A673 (cell line): ENCODE results near the gene HPS6. TPM values are rescaled to one million over a fixed set of nuclear protein-coding genes. Genes with fewer than 3 reads are reported as not detected.

Experiments used
- BruUV-seq: library from RNA; stranded (reverse); fragments of 400-500 nt; replicated peaks from 2 replicates; lab custom pipeline; 2021; lab: Mats Ljungman, UMichigan
- CTCF ChIA-PET: fragments of 300-600 bp; sonication (Branson Sonifier 250); formaldehyde crosslinking; loops from one replicate; lab custom pipeline; 2022; ENCODE audit warnings: antibody characterized with exemption; lab: Charles Lee
- POLR2A ChIA-PET: fragments of 300-600 bp; sonication (Branson Sonifier 250); formaldehyde crosslinking; loops from one replicate; lab custom pipeline; 2022; ENCODE audit warnings: antibody characterized with exemption; ENCODE audit not compliant: low non-redundant PET; lab: Charles Lee
- DNase-seq: peaks from one replicate; pipeline ENCODE4 v3.0.0-alpha.2; 2015; ENCODE audit warnings: low spot score
- H3K27ac ChIP-seq: fragments of 200-600 bp; sonication (generic); 2 replicates; pipeline ENCODE4 v1.5.1; 2016; ENCODE audit warnings: mixed run types, low read depth, mild to moderate bottlenecking, mixed read lengths, antibody characterized with exemption, low read length; ENCODE audit not compliant: poor library complexity, severe bottlenecking
- H3K27me3 ChIP-seq: fragments of 200-600 bp; sonication (generic); replicated peaks from 2 replicates; pipeline ENCODE4 v1.6.1; 2017; ENCODE audit warnings: mixed run types, low read depth, mild to moderate bottlenecking, mixed read lengths, antibody characterized with exemption, low read length; ENCODE audit not compliant: insufficient read depth, poor library complexity
- H3K36me3 ChIP-seq: fragments of 200-600 bp; sonication (generic); 2 replicates; pipeline ENCODE4 v1.6.1; 2016; ENCODE audit warnings: mixed run types, mild to moderate bottlenecking, mixed read lengths, antibody characterized with exemption, low read length; ENCODE audit not compliant: insufficient read depth, poor library complexity, severe bottlenecking
- H3K4me1 ChIP-seq: fragments of 200-600 bp; sonication (generic); 2 replicates; pipeline ENCODE4 v1.6.1; 2017; ENCODE audit warnings: mixed run types, mild to moderate bottlenecking, mixed read lengths, antibody characterized with exemption, low read length; ENCODE audit not compliant: insufficient read depth, poor library complexity, severe bottlenecking
- H3K4me3 ChIP-seq: fragments of 200-600 bp; sonication (generic); 2 replicates; pipeline ENCODE4 v1.5.1; 2016; ENCODE audit warnings: low read depth, mixed run types, mild to moderate bottlenecking, mixed read lengths, low read length; ENCODE audit not compliant: poor library complexity, severe bottlenecking
- H3K9me3 ChIP-seq: fragments of 200-600 bp; sonication (generic); 2 replicates; pipeline ENCODE4 v1.6.1; 2016; ENCODE audit warnings: mixed run types, low read depth, mild to moderate bottlenecking, mixed read lengths, antibody characterized with exemption, low read length; ENCODE audit not compliant: poor library complexity, severe bottlenecking
- CTCF ChIP-seq: fragments of 300-800, 200-600 bp; sonication (generic); conservative IDR thresholded peaks from 2 replicates; pipeline ENCODE4 v1.5.1; 2017; ENCODE audit warnings: low read depth, mild to moderate bottlenecking, antibody characterized with exemption, low read length, moderate library complexity, mixed read lengths
- EZH2 ChIP-seq: fragments of 200-600 bp; sonication (generic); IDR thresholded peaks from 2 replicates; pipeline ENCODE4 v1.6.1; 2017; ENCODE audit warnings: borderline replicate concordance, low read depth, mild to moderate bottlenecking, mixed read lengths, antibody characterized with exemption, low read length; ENCODE audit not compliant: poor library complexity, severe bottlenecking
- intact Hi-C: fragments of 100-400 bp; cut with micrococcal nuclease; formaldehyde crosslinking; loops from one replicate; pipeline ENCODE4 v1.10.0; 2022; ENCODE audit not compliant: unreplicated experiment
- total RNA-seq: library from RNA; stranded (reverse); gene quantifications from 2 replicates; pipeline ENCODE4 v1.2.3, GENCODE V29; 2021

The HPS6 gene
- total RNA-seq, 1 experiment from 2014 or later = 12.6 TPM

- Histone ChIP-seq H3K9me3 (no peaks in the 10 kb centered on the region), H3K36me3 (peaks cover 18% of the 10 kb centered on the region), H3K4me3 (peak overlapping the region; percentile 96), H3K4me1 (peaks cover 58% of the 10 kb centered on the region), H3K27ac (peak overlapping the region; percentile 81), H3K27me3 (no peaks in the 10 kb centered on the region)
- no peak for TF ChIP-seq EZH2
- TF ChIP-seq CTCF = no peak
- ChIA-PET POLR2A (interaction anchor here (0.6 to 0.7 kb wide), 4 partner anchors 13 to 133 kb away, joined by 3 to 11 read pairs (median 6); no protein-coding TSS in a partner anchor), CTCF (interaction anchor here (1.1 kb wide), 1 partner anchor 274 kb away, joined by 3 read pairs; no protein-coding TSS in a partner anchor)
- intact Hi-C loops = no loop called here
- BruUV-seq = no TSS peak
- peak; percentile 97 for DNase-seq
These were observed 49.9 kb downstream of the HPS6 start for GRCh38 chr10:102114861-102115618.

- H3K4me1 ChIP-seq = peaks cover 58% of the 10 kb centered on the region
- TF ChIP-seq CTCF (no peak), EZH2 (no peak)
- ChIA-PET CTCF (no interaction called here), POLR2A (no interaction called here)
- peak overlapping the region; percentile 81 for H3K27ac ChIP-seq
- peaks cover 10% of the 10 kb centered on the region for H3K36me3 ChIP-seq
- no peaks in the 10 kb centered on the region for H3K9me3 ChIP-seq
- no TSS peak for BruUV-seq
- no peak for DNase-seq
- intact Hi-C loops = no loop called here
- H3K4me3 ChIP-seq = peak overlapping the region; percentile 96
- H3K27me3 ChIP-seq = no peaks in the 10 kb centered on the region
These were observed 50.6 kb downstream of the HPS6 start for GRCh38 chr10:102115775-102116174.

- no peak for DNase-seq
- Histone ChIP-seq H3K36me3 (peaks cover 2% of the 10 kb centered on the region), H3K4me3 (no peak overlapping the region), H3K4me1 (peaks cover 66% of the 10 kb centered on the region), H3K27me3 (no peaks in the 10 kb centered on the region), H3K27ac (peak overlapping the region; percentile 81), H3K9me3 (no peaks in the 10 kb centered on the region)
- POLR2A ChIA-PET = no interaction called here
- TF ChIP-seq CTCF = no peak
- no peak for TF ChIP-seq EZH2
- intact Hi-C loops = no loop called here
- CTCF ChIA-PET = no interaction called here
- BruUV-seq = no TSS peak
These were observed 51.5 kb downstream of the HPS6 start for GRCh38 chr10:102116656-102117055.

Other genes starting within 250 kb of the HPS6 start
- 109 and 114 TPM in 2 replicates for gene OGA, start 246.9 kb upstream of the HPS6 start, total RNA-seq
- gene KCNIP2, start 221.5 kb upstream of the HPS6 start, total RNA-seq = 0.86 and 2.8 TPM in 2 replicates
- 17.8 and 19.7 TPM in 2 replicates for gene ARMH3, start 9.2 kb upstream of the HPS6 start, total RNA-seq
- gene LDB1, start 55.0 kb downstream of the HPS6 start, total RNA-seq = 78.5 and 82.4 TPM in 2 replicates
- 93.8 and 103 TPM in 2 replicates for gene PPRC1, start 67.7 kb downstream of the HPS6 start, total RNA-seq
- gene NOLC1, start 87.0 kb downstream of the HPS6 start, total RNA-seq = 194 and 225 TPM in 2 replicates
- gene ELOVL3, start 160.9 kb downstream of the HPS6 start, total RNA-seq = 0.44 TPM in 1 of 2 replicates, not detected in the other
- gene PITX3, start 176.2 kb downstream of the HPS6 start, total RNA-seq = not detected in 2 replicates
- 48.4 and 50.0 TPM in 2 replicates for gene GBF1, start 180.2 kb downstream of the HPS6 start, total RNA-seq